ENCODE measurements around the gene PLEKHF1. TPM values are rescaled to one million over a fixed set of nuclear protein-coding genes. Genes with fewer than 3 reads are reported as not detected.

PLEKHF1 gene
- polyA plus RNA-seq, 4 donors: 1.2 to 3.3 (median 1.8) TPM

- DNase-seq (ENCODE audit: low read depth in 4 of 4, low spot score in 3 of 4): no peak
These were observed 59.5 kb downstream of the PLEKHF1 start for GRCh38 chr19:29724746-29725145.

Other genes starting within 250 kb of the PLEKHF1 start
- gene VSTM2B, start 139.5 kb upstream of the PLEKHF1 start, polyA plus RNA-seq (ENCODE audit: insufficient read length in 4 of 4): 1 to 10 TPM in 1 of 4 donors, under 1 TPM in 3; 0.47 to 1.6 (median 0.65) TPM
- 10 to 100 TPM; 53.3 to 72.5 (median 61.8) TPM for gene POP4, start 59.2 kb upstream of the PLEKHF1 start, polyA plus RNA-seq (ENCODE audit: insufficient read length in 4 of 4)
- 10 to 100 TPM; 22.4 to 29.3 (median 25.9) TPM for gene C19orf12, start 49.8 kb downstream of the PLEKHF1 start, polyA plus RNA-seq (ENCODE audit: insufficient read length in 4 of 4)
- 10 to 100 TPM in 1 of 4 donors, 1 to 10 TPM in 3; 8.3 to 10.6 (median 9.6) TPM for gene CCNE1, start 146.5 kb downstream of the PLEKHF1 start, polyA plus RNA-seq (ENCODE audit: insufficient read length in 4 of 4)

Measured in left renal pelvis (tissue), 4 donors.